ENCODE data around the gene CAMSAP1.

DNA sequence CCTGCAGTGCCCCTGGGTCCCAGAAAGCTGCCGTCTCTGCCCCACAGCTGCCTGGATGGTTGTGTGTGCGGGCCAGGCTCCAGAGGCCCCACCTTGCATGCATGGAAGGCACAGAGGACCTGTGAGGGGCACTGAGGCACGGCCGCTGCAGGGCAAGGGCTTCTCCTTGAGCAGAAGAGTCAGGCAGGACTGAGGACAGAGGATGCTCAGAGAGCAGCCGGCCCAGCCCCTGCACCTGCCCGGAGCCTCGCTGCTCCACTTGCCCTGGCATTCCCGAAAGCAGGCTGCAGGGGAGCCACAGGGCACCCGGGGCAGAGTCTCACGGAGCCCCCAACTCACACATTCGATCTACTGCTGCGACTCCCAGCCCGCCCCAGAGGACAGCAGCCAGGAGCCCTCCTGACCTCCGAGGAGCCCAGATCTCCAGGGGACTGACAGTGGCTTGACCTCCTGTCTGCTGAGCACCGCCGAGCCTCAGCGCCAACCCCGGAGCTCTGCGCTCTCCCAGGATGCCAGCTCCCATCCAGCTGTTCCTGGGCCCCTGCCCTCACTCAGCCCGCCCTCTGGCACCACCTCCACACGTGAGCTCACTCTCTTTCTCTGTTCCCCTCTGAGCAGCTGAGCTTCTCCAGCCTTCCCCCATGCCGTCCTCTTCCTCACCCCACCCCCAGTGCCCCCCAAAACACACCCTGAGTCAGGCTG is 110.4 kb downstream of the CAMSAP1 start:
- TF ChIP-seq, protein P1, sequence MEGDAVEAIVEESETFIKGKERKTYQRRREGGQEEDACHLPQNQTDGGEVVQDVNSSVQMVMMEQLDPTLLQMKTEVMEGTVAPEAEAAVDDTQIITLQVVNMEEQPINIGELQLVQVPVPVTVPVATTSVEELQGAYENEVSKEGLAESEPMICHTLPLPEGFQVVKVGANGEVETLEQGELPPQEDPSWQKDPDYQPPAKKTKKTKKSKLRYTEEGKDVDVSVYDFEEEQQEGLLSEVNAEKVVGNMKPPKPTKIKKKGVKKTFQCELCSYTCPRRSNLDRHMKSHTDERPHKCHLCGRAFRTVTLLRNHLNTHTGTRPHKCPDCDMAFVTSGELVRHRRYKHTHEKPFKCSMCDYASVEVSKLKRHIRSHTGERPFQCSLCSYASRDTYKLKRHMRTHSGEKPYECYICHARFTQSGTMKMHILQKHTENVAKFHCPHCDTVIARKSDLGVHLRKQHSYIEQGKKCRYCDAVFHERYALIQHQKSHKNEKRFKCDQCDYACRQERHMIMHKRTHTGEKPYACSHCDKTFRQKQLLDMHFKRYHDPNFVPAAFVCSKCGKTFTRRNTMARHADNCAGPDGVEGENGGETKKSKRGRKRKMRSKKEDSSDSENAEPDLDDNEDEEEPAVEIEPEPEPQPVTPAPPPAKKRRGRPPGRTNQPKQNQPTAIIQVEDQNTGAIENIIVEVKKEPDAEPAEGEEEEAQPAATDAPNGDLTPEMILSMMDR (conservative IDR thresholded peaks at IDR 0.05) = no peak
- no peak for TF ChIP-seq ZFX (IDR thresholded peaks at IDR 0.05)

Data from C4-2B (cell line).